Measurements from ENCODE around the gene MYH10.

Gene MYH10

DNA sequence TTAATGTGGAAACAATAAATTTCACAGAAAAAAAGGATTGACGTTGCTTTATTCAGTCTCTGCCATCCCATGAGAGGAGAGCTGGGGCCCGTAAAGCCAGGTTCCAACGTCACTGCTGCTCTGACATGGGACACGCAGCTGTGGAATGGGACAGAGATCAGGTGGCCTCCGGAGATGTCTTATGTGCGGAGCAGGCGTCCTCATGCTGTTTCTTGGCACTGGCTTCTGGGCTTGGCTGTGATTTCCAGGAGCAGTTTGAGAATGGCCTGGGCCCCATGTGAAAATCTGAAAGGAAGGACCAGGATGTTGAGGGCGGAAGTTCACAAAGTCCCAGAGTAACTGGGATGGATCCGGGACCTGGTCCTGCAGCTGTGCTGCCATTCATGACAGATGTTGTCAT, 162.4 kb downstream of the MYH10 start:
- DNase-seq: no peak

DNA sequence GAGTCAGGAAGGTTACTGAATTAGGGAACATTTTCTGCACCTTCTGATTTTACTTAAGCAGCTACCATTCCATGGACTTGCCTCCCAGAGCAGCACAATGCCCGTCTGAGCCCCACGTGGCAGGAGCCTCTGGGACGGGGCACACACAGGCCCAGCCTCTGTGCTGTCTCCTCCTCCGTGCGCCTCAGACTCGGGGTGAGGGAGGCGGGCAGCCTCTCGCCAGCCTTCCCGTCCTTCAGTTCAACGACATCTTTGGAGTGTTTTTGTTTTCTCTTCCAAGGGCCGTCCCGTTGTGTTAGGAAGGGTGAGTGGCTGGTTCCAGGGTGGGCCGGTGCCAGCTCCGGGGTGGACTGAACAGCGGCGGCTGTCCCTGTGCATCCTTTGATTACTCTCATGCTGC, 163.0 kb downstream of the MYH10 start:
- DNase-seq: no peak

DNA sequence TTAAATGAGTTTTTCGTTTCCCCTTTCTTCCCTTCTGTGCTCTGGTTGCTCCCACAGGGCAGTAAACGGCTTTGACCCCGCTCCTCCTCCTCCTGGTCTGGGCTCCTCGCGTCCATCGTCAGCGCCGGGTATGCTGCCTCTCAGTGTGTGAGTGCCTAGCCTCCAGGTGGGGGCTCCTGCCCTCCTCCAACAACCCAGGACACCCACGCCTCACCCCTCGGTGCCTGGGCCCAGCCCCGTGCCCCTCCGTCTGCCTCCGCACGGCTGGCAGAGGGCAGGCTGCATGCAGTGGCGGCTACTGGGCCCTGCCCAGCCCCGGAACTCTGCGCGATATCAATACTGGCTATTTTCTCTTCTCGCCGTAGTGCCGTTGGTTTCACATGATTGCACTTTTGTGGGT, 163.7 kb downstream of the MYH10 start:
- DNase-seq: no peak

DNA sequence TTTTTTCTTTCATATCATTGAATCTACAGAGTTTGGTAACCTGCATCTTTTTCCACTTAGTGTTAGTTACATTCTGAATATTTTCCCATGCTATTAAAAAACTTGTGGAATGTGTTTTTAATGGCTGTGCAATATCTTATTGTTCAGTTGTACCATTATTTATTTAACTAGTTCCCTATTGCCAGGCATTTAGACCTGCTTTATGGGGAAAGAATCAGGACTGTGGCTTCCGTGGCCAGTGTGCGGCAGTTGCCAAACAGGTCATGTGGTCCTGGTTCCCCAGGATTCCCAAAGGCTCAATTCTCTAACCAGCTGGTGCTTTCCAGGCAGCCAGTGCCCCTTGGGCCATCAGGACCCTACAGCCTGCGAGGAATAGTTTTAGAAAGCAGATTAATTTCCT, 164.1 kb downstream of the MYH10 start:
- no peak for DNase-seq

DNA sequence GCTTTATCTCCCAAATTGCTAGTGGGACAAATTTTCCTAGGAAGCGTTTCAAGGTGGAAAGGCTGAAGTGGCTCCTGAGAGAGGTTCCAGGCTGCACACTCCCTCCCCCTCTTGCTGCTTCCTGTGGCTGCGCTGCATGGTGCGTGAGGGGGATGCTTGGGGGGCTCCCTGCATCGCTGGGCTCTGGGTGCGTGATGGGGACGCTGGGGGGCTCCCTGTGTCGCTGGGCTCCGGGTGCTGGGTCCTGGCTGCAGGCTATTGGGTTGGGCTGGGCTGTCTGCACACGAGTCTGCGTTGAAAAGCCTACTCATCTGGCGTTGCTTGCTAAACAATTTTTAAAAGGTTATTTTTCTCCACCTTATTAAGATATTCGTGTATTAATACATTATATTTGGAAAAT, 164.8 kb downstream of the MYH10 start:
- no peak for DNase-seq

DNA sequence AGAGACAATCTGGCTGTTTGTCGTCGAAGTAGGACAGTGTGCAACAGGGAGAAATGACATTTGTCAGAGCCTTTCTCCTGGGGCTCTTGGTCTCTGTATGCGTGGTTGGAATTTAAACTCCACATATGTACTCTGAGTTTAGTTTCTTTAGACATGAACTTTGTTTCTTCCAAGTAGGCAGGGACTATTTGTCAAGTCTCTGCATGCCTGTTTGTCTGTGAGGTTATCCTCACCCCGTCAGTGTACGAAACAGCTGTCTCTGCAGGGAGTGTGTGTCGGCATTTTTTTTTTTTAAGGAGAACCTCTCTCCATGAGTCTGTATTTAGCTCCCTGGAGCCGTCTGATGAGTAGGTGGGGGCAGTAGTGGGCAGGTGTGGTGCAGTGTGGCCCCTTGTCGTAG, 165.2 kb downstream of the MYH10 start:
- no peak for DNase-seq

DNA sequence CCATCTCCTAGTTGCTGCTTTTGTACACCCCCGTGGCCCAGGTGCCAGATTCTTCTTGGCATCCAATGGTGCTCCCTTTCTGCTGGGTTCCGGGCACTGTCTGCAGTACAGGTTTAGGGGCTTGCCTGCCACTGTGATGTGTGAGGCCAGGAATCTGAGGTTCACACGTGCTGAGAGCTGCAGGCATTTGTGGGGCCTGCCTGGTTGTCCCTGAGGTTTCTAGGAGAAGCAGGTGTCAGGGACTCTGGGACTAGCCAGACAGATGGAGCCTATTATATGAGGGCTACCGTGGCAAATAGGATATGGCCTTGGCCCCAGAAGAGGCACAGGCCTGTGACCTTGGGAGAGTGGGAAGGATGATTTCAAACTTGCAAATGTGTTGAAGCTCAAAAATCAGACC, 165.6 kb downstream of the MYH10 start:
- DNase-seq: no peak

DNA sequence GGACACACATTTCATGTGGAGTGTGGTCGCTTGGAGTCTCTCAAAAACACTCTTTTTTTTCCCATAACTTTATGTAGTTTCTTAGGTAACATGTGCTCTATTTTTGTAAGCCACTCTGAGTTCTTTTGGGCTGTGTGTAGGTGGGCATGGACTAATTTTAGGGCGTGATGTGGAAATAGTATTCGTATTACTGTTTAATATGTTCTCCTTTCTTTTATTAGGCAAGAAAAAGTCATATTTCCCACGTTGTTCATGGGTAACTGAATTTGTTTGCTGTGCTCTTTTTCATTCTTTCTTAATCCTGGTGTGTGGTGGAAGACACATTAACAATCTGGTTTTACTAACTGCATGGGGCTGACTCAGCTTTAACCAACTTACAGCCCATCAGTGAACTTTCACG, 167.4 kb downstream of the MYH10 start:
- no peak for DNase-seq

DNA sequence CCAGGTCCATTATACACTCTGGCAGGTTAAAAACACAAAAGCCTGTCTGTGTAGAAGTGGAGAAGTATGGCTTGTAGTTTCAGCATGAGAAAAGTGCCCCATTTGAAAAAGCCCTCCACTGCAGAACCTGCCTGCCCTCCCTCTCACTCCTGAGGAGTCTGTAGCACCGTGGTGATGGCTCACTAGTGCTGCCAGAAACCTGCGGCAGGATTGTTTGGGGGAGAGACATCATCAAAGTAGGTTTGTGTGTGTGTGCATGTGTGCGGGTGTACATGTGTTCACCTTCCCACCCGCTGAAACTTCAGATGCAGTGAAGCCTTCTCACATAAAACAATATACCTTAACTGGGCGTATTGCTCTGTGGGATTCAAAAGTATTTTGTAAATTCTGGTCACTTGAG, 168.0 kb downstream of the MYH10 start:
- no peak for DNase-seq

DNA sequence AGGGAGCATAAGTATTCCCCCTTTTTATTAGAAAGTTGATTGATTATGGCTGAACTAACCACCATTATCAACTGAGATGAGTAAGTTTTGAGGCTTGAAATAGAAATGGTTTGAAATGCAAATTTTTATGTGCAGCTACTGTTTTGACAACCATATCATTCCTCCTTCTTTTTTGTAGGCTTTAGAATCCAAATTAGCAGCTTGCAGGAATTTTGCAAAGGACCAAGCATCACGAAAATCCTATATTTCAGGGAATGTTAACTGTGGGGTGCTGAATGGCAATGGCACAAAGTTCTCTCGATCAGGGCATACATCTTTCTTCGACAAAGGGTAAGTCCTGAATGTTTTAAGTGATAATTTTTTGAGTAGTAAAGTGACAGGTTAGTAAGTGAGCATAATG, 170.7 kb downstream of the MYH10 start:
- DNase-seq: no peak

DNA sequence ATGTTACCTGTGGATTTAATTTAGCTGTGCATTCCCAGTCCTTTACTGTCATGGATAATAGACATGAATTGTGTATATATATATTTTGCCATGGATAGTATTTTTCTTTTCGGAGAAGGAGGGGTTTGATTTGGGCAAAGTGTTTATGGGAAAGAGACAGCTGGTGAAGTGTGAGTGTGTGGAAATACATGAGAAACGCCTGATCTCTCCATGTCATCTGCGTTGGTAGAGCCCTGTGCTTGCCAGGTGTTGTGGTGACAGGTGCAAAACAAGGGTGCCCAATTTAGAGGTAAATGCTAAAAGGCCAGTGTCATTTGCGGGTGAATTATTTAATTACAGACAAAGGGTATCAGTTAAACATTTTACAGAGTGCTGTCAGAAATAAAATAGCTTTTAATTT, 171.4 kb downstream of the MYH10 start:
- DNase-seq: no peak

DNA sequence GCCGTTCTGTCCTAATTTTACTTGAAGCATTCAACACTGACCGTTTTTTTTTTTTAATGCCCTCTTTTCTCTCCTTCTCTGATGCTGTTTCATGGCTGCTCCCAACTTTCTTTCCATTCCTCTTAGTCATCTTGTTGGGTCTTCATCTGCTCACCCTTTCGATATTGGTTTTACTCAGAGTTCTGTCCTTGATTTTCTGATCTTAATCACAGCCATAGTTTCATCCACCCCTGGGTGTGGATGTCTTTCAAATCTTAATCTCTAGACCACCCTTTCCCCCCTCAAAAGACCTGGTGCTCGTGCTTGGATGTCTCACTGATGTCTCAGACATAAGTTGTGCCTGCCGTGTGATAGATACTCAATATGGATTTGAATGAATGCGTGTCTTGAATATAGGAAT, 172.4 kb downstream of the MYH10 start:
- no peak for DNase-seq

DNA sequence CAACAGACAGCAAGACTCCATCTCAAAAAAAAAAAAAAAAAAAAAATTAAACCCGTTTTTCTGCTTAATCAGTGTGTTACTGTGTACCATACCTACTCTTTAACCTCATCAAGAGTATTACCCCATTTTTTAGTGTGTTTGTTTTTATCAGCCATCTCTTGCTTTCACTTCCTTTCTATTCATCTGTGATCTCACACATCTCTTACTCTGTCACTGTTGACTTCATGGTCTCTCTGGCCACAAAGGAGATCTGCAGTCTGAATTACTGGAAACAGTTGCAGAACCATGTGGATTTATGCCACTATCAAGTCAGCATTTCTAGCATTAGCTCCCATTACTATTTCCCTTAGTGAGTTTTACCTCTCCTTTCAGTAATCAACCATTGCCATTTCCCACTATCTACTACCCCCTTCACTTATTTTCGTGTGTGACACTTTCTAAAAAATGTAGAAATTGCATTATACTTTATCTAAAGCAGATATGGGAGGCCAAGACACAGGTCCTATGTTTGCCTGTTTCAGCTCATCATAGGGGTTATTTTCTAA, 174.8 kb downstream of the MYH10 start:
- no peak for DNase-seq

DNA sequence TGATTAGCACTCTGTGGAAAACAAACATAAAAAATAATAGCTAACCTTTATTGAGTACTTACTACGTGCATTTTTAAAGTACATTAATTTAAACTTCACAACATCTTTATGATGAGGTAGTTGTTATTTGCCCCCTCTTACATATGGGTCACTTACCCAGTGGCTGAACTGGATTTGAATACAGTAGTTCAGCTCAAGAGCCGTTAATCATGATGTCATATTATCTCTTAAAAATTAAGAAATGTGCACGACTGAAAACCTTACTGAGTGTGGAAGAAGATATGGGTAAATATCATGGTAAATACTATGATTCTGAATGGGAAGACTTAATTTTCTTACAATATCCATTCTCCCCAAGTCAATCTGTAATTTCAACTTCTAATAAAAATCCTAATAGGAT, 177.2 kb downstream of the MYH10 start:
- no peak for DNase-seq

DNA sequence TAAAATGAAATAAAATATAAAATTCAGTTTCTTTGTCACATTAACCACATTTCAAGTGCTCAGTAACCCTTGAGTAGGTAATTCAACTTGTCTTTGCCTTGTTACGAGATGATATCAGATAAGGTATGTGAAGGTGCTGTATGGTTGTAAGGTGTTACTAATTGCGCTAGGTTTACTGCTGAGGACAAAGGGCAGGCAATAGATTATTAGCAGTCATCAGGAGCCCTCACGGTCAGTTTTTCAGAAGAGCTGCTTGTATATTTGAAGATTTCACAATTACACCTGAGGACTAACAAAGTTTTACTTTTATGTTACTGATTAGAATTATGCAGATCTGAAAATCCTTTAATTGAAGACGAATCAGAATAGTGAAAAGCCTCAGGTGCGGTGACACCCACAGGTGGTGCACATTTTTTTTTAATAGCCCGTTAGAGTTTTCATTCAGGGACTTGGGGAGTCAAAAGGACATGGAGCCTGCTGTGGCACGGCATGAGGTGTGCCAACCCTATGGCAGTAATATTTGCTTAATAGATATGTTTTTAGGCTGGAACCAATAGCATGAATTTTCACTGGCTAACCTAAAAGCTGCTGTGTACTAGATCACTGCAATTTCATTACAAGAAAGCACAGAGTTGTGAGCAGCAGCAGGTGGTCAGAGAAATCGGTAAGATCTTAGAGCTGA, 178.5 kb downstream of the MYH10 start:
- DNase-seq: no peak

DNA sequence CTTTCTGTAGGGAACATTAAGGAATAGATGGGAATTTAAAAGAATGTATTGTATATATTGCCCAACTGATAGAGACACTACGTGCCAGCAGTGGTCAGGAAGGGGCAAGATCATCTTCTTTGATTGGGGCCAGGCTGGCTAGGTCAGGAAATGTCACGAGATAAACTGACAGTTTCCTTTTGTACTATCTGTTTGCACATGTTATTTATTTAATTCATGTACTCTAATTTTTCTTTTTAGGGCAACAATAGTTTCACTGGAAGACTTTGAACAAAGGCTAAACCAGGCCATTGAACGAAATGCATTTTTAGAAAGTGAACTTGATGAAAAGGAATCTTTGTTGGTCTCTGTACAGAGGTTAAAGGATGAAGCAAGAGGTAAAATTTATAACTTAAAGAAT, 182.2 kb downstream of the MYH10 start:
- no peak for DNase-seq

DNA sequence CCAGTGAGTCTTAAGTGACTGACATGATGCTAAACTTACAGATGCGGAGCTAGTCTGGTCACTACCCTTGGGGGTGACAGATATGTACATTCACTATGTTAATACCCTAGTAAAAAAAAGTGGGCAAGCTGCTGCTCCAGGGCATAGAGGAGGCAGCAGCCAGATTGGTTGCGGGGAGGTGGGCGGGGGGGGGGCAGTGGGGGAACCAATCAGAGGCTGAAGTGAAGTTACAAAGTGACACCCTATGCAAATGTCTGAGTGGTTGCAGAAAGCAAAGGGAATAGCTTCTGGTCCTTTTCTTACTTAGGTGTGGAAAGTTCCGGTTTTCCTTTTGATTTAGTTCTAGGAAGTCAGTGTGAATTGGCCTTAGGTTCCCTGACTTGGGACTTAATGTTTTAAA, 182.7 kb downstream of the MYH10 start:
- DNase-seq: no peak

DNA sequence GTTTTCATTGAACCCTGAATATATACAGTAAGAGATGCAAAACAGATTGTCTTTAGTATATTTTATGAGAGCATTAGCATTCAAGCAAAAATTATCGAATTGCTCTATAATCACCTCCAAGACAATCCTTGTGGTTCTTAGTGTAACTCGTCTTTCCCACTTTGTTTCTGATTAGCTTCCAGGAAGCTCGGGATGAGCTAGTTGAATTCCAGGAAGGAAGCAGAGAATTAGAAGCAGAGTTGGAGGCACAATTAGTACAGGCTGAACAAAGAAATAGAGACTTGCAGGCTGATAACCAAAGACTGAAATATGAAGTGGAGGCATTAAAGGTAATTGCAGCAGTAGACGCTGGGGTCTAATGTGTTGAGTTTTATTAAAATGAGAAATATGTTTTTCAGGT, 185.0 kb downstream of the MYH10 start:
- DNase-seq: no peak

DNA sequence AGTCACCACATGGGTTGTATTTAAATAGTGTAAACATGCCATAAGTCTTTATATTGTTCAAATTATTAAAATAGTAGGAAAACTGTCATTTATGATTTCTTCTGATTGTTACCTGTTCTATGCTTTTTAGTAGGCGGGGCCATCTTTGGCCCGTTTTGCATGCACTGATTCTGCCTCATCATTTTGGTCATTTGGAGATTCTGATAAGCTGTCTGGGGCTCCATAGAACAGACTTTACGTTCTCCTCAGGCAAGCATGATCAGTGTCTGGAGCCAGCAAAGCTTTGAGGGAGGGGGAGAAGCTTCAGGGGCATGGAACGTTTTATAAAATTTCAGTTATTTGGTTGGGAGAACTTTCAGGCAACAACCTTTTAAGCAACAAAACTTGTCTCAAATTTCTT, 186.0 kb downstream of the MYH10 start:
- DNase-seq: no peak

DNA sequence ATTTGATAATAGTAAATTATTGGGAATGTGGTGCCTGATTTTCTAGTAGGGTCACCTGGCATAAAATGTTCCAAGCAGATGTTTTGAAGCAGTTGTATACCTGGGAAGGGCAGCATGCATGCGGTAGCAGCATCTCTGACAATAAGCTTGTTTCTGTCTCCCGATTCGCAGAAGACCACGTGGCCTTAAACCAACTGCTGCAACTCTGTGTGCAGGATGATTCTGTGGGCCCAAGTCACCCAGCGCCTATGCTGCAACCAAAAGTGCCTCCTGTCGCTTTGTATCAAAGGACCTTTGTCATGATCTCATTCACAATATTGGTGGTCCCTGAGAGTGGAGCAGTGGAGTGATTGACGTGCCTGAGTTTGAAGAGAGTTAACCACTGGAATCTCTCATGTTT, 186.8 kb downstream of the MYH10 start:
- DNase-seq: no peak

DNA sequence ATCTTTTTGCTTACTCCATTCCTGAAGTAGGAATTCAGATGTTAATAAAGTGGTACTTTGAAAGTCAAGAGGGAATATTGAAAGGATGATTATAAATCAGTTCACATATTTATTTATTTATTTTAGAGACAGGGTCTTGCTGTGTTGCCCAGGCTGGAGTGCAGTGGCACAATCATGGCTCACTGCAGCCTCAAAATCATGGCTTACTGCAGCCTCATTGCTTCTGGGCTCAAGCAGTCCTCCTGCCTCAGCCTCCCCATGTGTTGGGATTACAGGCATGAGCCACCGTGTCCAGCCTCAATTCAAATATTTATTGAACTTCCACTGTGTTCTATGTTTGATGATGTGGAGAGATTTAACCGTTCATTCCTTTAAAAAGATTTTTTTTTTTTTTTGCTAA, 188.2 kb downstream of the MYH10 start:
- no peak for DNase-seq

DNA sequence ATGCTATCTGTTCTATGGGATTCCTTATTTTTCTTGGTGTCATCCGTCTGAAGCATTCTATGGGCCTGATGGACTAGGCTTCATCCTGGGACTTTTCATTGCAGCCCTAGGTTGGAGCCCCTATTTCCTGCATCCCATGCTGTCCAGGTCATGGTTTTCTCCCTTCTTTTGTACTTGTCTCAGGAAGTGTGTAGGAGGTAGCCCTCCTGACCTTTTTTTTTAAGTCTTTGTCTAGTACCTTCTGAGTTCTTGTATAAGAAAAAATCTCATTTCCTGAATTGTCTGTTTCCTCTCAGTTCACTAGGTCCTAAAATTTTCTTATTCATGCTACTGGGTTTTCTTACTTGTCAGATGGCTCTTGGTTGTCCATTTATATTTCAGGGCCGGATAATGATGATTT, 188.8 kb downstream of the MYH10 start:
- DNase-seq: no peak

DNA sequence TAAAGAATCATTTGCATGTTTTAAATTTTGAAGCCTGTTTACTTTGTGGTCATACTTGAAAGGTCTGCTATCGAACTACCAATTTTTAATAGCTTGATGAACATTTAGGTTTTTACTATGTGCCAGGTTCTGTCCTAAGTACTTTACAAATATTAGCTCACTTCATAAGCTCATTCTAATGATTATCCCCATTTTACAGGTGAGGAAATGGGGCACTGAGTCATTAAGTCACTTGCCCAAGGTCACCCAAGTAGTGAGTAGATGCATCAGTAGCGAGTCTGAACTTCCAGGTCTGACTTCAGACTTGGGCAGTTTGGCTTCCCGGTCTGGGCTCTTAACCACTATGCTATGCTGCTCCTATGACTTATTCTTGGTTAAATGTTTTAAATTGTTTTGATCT, 190.8 kb downstream of the MYH10 start:
- no peak for DNase-seq

DNA sequence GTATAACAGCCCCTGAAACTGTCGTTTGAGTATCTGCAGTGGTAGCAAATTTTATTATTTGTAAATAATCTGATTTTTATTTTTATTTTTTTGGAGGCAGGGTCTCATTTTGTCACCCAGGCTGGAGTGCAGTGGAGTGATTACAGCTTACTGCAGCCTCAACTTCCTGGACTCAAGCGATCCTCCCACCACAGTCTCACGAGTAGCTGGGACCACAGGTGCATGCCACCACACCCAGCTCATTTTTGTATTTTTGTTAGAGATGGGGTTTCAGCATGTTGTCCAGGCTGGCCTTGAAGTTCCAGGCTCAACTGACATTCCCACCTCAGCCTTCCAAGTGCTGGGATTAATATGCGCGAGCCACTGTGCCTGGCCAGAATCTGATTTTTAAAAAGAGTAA, 192.1 kb downstream of the MYH10 start:
- DNase-seq: no peak

DNA sequence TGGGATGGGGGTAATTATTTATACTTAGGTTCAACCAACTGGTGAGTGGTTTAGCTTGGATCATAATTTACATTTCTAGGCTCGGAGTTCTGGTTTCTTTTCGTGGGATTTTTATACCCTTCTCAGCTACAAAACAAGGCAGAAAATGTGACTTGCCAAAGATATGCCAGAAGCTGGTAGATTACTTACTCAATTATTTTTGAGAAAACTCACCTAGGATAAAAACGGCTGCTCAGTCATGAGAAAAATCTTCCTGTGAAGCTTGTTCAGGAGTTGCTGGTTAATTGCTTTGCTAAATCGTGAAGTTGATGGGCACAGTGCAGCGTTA, 193.7 kb downstream of the MYH10 start:
- DNase-seq: no peak

Data from cerebellar nuclear complex (tissue), 1 donor.